HG02885 (cell line): ENCODE data around the gene TSC22D1.

Experiments used
- ATAC-seq: cut with Tn5 transposase; IDR thresholded peaks from one replicate; pipeline ENCODE4 v1.9.1; 2021; ENCODE audit warnings: mild to moderate bottlenecking; ENCODE audit not compliant: unreplicated experiment, poor library complexity

TSC22D1 gene

DNA sequence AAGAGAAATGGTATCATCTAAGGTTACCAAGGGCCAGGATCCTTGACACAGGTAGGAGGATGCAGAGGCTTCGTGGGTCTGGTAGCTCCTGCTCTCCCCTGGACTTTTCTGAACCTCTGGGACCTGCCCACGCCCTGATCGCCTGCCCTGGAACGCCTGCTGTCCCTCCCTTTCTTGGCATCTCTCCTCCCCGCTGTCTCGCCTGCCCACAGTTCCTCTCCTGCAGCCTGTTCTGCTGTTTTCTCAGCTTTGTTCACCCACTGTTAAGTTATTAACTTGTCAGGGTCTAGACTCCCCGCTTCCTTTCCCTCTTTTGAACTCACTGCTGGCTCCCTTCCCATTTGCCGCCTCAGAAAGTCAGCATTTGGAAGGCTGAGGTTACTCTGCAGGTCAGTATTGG lies 182.7 kb downstream of the TSC22D1 start:
- ATAC-seq = no peak

DNA sequence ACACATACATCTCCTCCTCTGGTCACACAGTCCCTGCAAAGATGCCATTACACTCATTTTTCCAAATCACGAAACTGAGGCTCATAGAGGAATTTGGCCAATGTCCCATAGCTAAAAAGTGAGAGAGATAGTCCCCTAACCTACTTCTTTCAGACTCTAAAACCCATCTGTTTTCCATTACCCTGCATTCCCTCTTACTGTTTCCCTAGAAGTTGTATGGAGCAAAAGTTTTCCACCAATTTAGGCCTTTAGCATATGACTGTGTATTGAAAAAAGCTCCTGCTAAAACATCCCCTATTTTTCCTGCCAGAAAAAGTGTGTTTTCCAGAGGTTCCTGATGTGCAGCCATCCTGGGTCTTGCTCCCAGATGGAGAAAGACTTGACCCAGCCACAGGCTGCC lies 186.3 kb downstream of the TSC22D1 start:
- ATAC-seq = no peak

DNA sequence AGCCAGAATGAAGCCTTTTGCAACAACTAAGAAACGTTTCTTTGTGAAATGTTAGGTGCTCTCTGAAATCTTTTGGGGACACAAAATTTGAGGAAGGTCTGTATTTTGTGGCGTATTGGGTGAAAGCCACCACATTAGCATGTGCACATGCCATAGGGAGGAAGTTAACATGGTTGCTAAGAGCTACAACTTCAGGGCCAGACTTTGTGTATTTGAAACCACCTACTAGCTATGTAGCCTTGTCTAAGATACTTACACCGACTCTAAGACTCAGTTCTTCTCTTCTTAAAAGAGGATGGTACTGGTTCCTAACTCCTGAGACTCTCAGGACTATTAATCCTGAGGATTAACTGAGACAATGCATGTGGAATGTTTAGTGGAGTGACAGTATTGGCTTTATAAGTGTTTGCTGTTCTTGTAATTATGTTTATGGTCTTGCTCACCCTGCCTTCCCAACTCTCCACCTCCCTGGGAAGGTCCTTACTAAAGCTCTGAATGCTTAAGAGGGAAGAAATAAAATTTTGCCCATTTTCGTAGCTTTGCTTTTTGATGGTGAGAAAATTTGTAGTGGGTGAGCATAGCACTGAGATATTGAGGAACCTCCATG lies 187.0 kb downstream of the TSC22D1 start:
- no peak for ATAC-seq

DNA sequence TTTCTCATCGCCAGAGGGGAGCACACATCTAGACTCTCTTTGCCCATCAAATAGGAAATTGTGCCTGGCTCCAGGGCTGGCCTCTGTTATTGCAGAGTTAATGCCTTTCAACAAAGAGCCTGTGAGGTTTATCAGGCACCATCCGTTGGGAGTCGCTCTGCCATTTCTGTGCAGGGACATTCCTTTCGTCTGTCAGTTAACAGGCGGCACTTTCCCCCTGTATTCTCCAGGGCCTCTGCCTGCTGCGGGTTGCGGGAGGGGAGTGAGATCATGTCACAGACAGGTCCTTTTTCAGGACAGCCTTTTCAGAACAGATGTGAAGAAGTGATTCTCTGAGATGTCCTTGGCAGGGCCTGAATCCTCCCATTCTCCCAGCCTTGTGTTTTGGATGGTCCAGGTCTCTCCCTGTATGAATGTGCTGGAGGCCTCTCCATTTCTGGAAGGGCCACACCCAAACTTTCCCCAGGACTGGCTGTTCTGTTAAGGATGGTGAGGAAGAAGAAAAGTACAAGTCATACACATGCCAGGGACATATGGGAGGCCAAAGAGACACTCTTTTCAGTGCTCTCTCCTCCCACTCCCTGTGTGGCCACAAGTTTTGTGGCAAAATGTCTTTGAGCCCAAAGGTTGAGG lies 187.6 kb downstream of the TSC22D1 start:
- ATAC-seq = no peak

DNA sequence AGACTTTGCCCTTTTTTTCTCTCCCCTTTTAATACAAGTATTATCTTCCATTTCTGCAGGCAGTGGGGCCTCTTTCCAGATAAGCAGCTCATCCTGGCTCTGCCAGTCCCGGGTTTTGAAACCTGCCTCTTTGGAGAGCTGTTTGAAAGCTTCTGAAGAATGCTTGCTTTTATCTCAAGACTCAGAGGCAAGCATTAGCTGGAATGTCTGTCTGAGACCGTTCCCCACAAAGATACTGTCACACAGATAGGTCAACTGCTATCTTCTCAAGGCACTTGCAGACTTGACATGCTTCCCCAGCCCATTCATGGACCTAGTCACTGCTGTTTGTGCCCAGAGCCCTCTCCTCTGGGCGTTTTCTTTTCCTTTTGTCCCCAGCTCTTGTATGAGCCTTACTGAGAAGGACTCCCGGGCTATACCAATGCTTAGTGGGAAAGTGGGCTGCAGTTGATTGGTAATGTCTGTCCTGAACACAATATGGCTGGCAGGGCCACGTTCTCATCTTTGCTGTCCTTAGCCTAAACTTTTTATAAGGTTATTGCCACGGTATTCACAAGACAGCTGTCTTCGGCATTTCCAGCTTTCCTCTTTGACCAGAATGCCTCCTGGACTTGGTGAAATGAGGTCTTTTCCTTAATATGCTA lies 189.1 kb downstream of the TSC22D1 start:
- ATAC-seq = no peak

DNA sequence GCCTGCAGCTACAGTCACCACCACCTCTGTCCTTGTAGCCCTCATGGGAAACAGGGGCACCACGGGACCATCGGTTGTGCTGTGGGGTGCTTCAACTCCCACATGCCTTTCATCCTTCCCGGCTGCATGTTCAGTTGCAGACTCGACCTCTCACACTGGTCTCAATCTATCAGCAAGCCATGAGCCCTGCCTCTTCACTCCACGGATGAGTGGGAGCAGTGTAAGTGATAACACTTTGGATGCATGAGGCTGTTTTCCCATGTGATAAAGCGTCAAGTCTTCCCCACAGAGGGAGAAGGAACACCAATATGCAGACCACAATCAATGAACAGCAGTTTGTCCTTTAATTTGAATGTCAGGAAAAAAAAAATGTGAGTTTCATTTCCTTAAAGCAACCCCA lies 190.3 kb downstream of the TSC22D1 start:
- ATAC-seq = no peak

DNA sequence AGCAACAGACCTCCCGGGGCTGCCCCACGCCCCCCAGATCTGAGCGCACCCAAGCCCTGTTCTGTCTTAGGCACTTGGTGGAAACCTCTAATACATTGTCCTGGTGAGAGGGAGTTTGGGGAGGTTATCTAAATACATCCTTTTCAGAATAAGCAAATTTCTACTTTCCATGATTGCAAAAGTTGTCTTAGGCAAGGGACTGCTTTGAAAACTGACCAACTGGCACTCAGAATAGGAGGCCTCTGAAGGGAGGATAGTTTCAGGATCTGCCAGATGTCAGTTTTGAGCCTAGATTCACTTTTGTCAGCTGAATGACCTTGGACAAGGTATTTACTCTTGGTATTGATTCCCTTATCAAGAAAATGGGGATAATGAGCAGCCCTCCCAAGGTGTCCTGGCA lies 190.7 kb downstream of the TSC22D1 start:
- ATAC-seq = no peak

DNA sequence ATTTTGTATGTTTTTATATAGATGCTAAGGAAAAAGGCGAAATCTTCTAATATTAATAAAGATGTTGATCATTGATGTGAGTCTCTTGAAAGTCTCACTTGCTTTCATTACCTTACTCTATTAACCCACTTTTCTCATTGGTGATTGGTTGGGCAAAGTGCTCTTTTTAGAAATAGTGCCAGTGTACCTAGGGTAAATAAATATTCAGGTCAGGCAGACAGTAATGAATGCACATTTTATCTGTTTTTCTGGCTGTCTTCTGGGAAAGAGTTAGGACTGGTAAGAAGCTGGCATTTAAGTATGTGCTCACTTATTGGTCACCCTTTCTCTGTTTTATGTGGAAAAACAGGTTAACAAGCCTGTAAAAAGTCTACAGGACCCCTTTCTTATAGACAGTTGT lies 191.4 kb downstream of the TSC22D1 start:
- no peak for ATAC-seq

DNA sequence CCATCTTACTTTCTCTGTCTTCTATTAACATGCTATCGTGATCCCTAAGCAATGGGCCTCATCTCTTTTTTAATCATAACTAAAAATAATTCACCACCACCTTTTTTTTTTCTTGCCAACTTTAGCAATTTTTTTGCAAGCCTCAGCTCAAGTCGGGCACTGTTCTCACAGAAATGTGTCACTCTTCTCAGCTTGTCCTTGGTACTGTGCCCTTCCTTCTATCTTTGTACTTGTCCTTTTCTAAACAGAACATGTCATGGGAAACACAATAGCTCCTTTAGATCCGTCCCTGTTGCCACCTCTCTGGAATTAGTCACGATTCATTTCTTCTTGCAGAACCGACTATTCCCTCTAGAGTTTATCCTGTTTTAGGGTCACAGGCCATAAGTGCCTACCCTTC lies 192.2 kb downstream of the TSC22D1 start:
- no peak for ATAC-seq

DNA sequence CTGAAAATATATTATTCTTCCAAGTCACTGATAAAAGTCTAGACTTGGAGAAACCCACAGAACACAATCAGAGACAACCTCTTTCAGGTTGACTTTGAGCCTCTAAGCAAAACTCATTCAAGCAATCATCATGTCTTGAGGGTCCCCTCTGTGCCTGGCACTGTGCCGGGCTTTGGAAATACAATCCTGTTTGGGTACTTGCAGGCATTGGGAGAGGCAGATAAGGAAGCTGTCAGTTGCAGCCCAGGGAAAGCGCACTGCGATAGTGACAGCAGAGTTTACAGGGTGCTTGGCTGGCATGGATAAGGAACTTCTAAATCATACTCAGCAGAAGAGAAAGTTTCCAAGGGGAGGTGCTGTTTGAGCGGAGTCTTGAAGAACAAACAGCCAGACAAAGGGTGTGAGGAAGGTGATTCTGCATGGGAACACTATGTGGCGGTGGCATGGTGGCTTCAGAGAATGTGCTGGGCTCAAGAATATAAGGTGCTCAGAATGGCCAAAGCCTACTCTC lies 193.4 kb downstream of the TSC22D1 start:
- no peak for ATAC-seq
